Measurements from ENCODE around the gene KIF5C. TPM values are rescaled to one million over a fixed set of nuclear protein-coding genes. Genes with fewer than 3 reads are reported as not detected.
A peak's percentile ranks its signal among the peaks of the same experiment; 100 is the strongest.

Gene KIF5C
- total RNA-seq, 1 donor from 2014 or later: 26.8 TPM

GRCh38 chr2:148987286-148987685, 112.3 kb downstream of the KIF5C start:
- no peak for TF ChIP-seq CTCF (IDR thresholded peaks at IDR 0.05; ENCODE audit: unreplicated experiment)
- Mint-ChIP-seq H3K27me3 (no peaks in the 10 kb centered on the region), H3K4me3 (ENCODE audit: low read depth) (no peak overlapping the region), H3K27ac (no peak overlapping the region), H3K9me3 (ENCODE audit: low read depth) (no peaks in the 10 kb centered on the region), H3K36me3 (ENCODE audit: insufficient read depth) (peaks cover 14% of the 10 kb centered on the region), H3K4me1 (ENCODE audit: low read depth) (no peaks in the 10 kb centered on the region)
- DNase-seq (ENCODE audit: low spot score, unreplicated experiment): no peak

- DNase-seq (ENCODE audit: low spot score, unreplicated experiment): no peak
- Mint-ChIP-seq H3K4me3 (ENCODE audit: low read depth) (no peak overlapping the region), H3K9me3 (ENCODE audit: low read depth) (no peaks in the 10 kb centered on the region), H3K4me1 (ENCODE audit: low read depth) (peaks cover under 1% of the 10 kb centered on the region), H3K27me3 (no peaks in the 10 kb centered on the region), H3K27ac (no peak overlapping the region), H3K36me3 (ENCODE audit: insufficient read depth) (peaks cover 14% of the 10 kb centered on the region)
- no peak for TF ChIP-seq CTCF (IDR thresholded peaks at IDR 0.05; ENCODE audit: unreplicated experiment)
Measured at GRCh38 chr2:148988337-148988736, 113.3 kb downstream of the KIF5C start.

GRCh38 chr2:148989882-148990493, 115.0 kb downstream of the KIF5C start:
- peak; percentile 28 for DNase-seq (ENCODE audit: low spot score, unreplicated experiment)
- no peak overlapping the region for H3K4me3 Mint-ChIP-seq (ENCODE audit: low read depth)
- peaks cover 7% of the 10 kb centered on the region for H3K36me3 Mint-ChIP-seq (ENCODE audit: insufficient read depth)
- no peak overlapping the region for H3K27ac Mint-ChIP-seq
- H3K4me1 Mint-ChIP-seq (ENCODE audit: low read depth): peaks cover 11% of the 10 kb centered on the region
- H3K27me3 Mint-ChIP-seq: no peaks in the 10 kb centered on the region
- peak; percentile 80 for TF ChIP-seq CTCF (IDR thresholded peaks at IDR 0.05; ENCODE audit: unreplicated experiment)
- no peaks in the 10 kb centered on the region for H3K9me3 Mint-ChIP-seq (ENCODE audit: low read depth)

GRCh38 chr2:148990968-148991367, 115.9 kb downstream of the KIF5C start:
- Mint-ChIP-seq H3K4me1 (ENCODE audit: low read depth) (peaks cover 15% of the 10 kb centered on the region), H3K27ac (peak overlapping the region; percentile 79), H3K4me3 (ENCODE audit: low read depth) (no peak overlapping the region), H3K36me3 (ENCODE audit: insufficient read depth) (peaks cover 10% of the 10 kb centered on the region), H3K27me3 (no peaks in the 10 kb centered on the region), H3K9me3 (ENCODE audit: low read depth) (no peaks in the 10 kb centered on the region)
- TF ChIP-seq CTCF (IDR thresholded peaks at IDR 0.05; ENCODE audit: unreplicated experiment): no peak
- no peak for DNase-seq (ENCODE audit: low spot score, unreplicated experiment)

- Mint-ChIP-seq H3K36me3 (ENCODE audit: insufficient read depth) (peaks cover 12% of the 10 kb centered on the region), H3K4me3 (ENCODE audit: low read depth) (no peak overlapping the region), H3K27me3 (no peaks in the 10 kb centered on the region), H3K4me1 (ENCODE audit: low read depth) (peaks cover 18% of the 10 kb centered on the region), H3K27ac (no peak overlapping the region), H3K9me3 (ENCODE audit: low read depth) (no peaks in the 10 kb centered on the region)
- DNase-seq (ENCODE audit: low spot score, unreplicated experiment): no peak
- TF ChIP-seq CTCF (IDR thresholded peaks at IDR 0.05; ENCODE audit: unreplicated experiment): no peak
Measured at GRCh38 chr2:148992448-148992847, 117.4 kb downstream of the KIF5C start.

Data from progenitor cell of endocrine pancreas (in vitro differentiated cells).